D721Med (cell line): Measurements from ENCODE around the gene PGA3.
"Not testable (repeated sequence)": the region's sequence is repeated elsewhere in the genome, so short reads cannot be mapped to it uniquely, and the experiment has no call there.

Experiments used
- DNase-seq: peaks from one replicate; pipeline ENCODE4 v3.0.0; 2011; ENCODE audit warnings: low spot score; ENCODE audit not compliant: insufficient read length
- FAIRE-seq: peaks from 2 replicates; lab custom pipeline; 2011; peaks lifted over from hg19 to GRCh38; lab: Jason Lieb, UNC
- TF ChIP-seq, protein P1 (sequence below): IDR thresholded peaks from 2 replicates; pipeline ENCODE4 v1.5.1; 2012; ENCODE audit warnings: mild to moderate bottlenecking, control low read depth; ENCODE audit not compliant: insufficient read depth; ENCODE audit errors: missing control alignments

Gene PGA3

DNA sequence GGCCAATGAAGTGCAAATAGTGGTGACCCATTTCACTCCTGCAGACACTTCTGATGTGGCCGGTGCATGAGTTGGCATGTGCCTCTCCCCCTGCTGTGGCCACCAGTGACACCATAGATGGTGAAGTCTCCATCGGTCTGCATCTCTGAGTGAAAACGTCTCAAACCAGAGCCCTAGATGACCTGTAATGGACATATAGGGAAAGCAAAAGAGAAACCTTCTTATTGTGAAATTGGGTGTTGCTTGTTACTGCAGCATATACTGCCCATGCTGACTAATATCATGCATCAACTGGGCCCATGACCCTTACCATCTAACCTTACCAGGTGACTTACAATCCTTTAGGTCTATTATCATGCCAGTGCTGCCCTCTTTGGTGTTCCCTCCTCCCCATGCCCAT is 30.4 kb upstream of the PGA3 start:
- no peak for FAIRE-seq
- TF ChIP-seq, protein P1, sequence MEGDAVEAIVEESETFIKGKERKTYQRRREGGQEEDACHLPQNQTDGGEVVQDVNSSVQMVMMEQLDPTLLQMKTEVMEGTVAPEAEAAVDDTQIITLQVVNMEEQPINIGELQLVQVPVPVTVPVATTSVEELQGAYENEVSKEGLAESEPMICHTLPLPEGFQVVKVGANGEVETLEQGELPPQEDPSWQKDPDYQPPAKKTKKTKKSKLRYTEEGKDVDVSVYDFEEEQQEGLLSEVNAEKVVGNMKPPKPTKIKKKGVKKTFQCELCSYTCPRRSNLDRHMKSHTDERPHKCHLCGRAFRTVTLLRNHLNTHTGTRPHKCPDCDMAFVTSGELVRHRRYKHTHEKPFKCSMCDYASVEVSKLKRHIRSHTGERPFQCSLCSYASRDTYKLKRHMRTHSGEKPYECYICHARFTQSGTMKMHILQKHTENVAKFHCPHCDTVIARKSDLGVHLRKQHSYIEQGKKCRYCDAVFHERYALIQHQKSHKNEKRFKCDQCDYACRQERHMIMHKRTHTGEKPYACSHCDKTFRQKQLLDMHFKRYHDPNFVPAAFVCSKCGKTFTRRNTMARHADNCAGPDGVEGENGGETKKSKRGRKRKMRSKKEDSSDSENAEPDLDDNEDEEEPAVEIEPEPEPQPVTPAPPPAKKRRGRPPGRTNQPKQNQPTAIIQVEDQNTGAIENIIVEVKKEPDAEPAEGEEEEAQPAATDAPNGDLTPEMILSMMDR = no peak
- no peak for DNase-seq

DNA sequence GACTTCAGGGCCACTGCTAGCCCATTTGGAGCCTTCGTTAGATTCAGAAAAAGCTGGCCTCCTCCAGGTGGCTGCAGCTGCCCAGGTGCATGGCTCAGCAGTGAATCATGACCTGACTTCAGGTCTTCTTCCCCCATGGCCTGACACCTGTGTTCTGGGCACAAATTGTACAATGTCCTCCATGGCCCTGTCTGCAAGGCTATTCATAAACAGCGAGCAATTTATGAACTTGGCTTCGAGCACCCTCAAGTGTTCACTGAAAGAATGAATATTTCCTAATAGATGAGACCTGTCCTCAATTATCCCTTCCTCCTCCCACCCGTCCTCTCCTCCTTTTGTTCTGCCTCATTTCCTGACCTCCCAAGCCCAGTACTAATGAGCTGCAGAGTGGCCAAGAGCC is 29.9 kb upstream of the PGA3 start:
- TF ChIP-seq, protein P1 = peak; percentile 43
- FAIRE-seq (no peak), DNase-seq (no peak)

DNA sequence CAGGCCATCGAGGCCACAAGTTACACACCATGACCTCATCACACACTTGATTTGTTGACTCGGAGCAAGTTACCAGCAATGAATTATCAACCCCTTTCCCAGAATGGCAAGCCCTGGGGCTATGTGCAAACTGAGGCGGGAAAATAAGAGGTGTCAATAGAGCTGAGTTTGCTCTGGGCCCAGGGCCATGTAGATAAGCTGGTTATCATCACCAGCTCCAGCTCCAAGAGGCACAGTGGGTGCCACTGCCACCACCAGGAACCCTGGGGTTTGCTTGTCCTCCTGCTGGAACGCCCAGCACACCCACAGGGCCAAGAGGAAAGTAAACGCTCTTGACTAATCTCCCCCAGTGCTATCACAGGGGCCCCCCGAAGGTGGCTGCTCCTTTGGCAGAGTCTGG is 29.0 kb upstream of the PGA3 start:
- no peak for DNase-seq
- FAIRE-seq = no peak
- TF ChIP-seq, protein P1 = no peak

DNA sequence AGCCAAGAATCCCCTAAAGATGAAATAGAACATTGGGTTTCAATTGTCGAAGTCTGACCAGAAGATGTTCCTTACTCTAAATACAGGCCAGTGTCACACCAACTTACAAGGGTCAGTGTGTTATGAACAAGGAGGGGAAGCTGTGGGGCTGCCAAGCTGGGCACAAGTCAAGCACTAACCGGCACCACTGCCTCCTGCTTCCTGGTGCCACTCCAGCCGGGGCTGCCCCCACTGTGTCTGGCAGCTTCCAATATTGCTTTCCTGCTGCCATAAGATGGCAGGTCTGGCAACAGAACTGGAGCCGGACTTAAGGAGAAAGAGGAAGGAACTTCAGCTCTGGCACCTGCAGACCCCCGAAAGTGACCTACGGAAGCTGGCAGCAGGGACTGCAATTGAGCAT is 28.4 kb upstream of the PGA3 start:
- FAIRE-seq = no peak

DNA sequence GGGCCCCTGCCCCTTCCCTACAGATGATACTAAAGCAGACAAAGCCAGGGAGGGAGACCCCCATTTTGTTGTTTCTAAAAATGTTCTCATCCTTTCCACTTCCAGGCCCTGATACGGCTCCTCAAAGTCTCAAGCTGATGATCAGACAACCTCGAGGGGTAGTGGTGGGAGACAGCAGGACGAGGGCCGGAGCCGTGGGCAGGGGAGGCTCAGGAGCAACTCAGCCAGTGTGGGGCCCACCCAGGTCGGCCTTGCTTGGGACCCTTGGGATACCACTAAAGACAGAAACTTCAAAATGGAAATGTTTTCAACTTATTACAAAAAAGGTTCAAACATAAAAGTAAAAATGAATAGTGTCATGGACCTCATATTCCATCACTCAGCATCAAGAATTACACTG is 26.9 kb upstream of the PGA3 start:
- FAIRE-seq = no peak
- DNase-seq = no peak
- TF ChIP-seq, protein P1 = no peak

More for the DNA sequence above, 28.4 kb upstream of the PGA3 start:
- no peak for DNase-seq
- TF ChIP-seq, protein P1 = no peak

DNA sequence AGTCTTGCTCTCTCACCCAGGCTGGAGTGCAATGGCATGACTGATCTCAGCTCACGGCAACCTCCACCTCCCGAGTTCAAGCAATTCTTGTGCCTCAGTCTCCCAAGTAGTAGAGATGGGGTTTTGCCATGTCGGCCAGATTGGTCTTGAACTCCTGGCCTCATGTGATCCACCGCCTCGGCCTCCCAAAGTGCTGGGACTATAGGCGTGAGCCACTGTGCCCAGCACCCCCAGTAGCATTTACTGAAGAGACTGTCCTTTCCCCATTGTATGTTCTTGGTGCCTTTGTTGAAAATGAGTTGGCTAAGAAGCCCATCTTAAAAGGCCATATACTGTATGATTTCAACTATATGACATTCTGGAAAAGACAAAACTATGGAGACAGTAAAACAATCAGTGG is 23.1 kb upstream of the PGA3 start:
- not testable (repeated sequence) for FAIRE-seq, DNase-seq

DNA sequence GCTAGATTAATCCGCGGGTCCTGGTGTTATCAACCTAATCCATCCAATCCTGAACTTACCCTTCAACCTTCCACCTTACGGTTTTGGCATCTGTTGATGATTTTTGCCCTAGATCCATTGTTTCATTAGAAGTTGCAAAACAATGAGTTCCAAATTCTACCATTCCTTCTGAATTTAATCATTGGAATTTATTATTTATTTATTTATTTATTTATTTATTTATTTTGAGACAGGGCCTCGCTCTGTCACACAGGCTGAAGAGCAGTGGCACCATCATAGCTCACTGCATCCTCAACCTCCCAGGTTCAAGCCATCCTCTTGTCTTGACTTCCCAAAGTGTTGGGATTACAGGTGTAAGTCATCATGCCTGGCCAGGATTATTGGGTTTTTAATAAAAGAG is 21.8 kb upstream of the PGA3 start:
- FAIRE-seq (no peak), DNase-seq (no peak)
- TF ChIP-seq, protein P1 = no peak

DNA sequence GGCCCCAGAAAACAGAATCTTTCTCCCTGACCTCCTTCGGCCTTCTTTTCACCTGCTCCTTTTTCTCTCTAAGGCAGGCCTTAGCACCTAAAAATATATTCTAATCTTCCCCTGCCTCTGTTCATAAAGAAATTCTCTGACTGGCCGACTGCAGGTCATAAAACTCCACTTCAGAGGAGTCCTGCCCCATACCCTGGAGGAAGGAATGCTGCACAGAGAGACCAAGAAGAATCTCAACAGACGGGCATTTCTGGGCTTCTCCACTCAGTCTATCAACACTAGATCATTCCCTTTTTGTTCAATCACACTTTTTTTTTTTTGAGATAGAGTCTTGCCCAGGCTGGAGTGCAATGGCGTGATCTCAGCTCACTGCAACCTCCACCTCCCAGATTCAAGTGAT is 19.7 kb upstream of the PGA3 start:
- DNase-seq = no peak
- no peak for FAIRE-seq

More for the DNA sequence above, 19.7 kb upstream of the PGA3 start:
- TF ChIP-seq, protein P1 = no peak
